HepG2 (cell line): Measurements from ENCODE around the gene MFAP1. TPM values are rescaled to one million over a fixed set of nuclear protein-coding genes. Genes with fewer than 3 reads are reported as not detected.
A peak's percentile ranks its signal among the peaks of the same experiment; 100 is the strongest.

Source experiments
- ATF1 ChIP-seq: IDR thresholded peaks from 2 replicates; pipeline ENCODE4 v1.6.1; 2016; ENCODE audit warnings: mild to moderate bottlenecking, control low read depth
- FOXP4 ChIP-seq: sonication (generic); formaldehyde crosslinking; IDR thresholded peaks from 2 replicates; pipeline ENCODE4 v1.4.0; 2020; ENCODE audit warnings: missing genetic modification reagents
- GPN1 ChIP-seq: sonication (generic); formaldehyde crosslinking; IDR thresholded peaks from 2 replicates; pipeline ENCODE4 v1.5.1; 2020; ENCODE audit warnings: missing genetic modification reagents, borderline replicate concordance
- HMG20A ChIP-seq: IDR thresholded peaks from 2 replicates; pipeline ENCODE4 v1.6.1; 2016; ENCODE audit warnings: borderline replicate concordance
- MIER3 ChIP-seq: IDR thresholded peaks from 2 replicates; pipeline ENCODE4 v1.6.1; 2016; ENCODE audit warnings: missing compliant biosample characterization, borderline replicate concordance
- NR2F6 ChIP-seq, 2 experiments: IDR thresholded peaks; 2 replicates each; pipeline ENCODE4 v1.6.1; 2016; ENCODE audit warnings: antibody characterized with exemption in 1 of 2, mild to moderate bottlenecking in 1 of 2
- PHF5A ChIP-seq: IDR thresholded peaks from one replicate; pipeline ENCODE4 v1.6.1; 2018; ENCODE audit warnings: low read depth, missing genetic modification reagents; ENCODE audit not compliant: unreplicated experiment
- PRPF4 ChIP-seq: fragments of 200-400 bp; formaldehyde crosslinking; IDR thresholded peaks from 2 replicates; pipeline ENCODE4 v1.6.1; 2016; ENCODE audit warnings: low read length, low read depth; ENCODE audit not compliant: poor library complexity, severe bottlenecking
- REST ChIP-seq, 2 experiments: IDR thresholded peaks; 2 replicates each; pipeline ENCODE4 v1.6.1; 2011 to 2012; ENCODE audit warnings: low read length in 2 of 2, borderline replicate concordance in 1 of 2, low read depth in 1 of 2, mild to moderate bottlenecking in 1 of 2, moderate library complexity in 1 of 2
- SPEN ChIP-seq: sonication (generic); formaldehyde crosslinking; IDR thresholded peaks from 2 replicates; pipeline ENCODE4 v1.5.1; 2020; ENCODE audit warnings: low read depth, mild to moderate bottlenecking, missing genetic modification reagents
- THAP11 ChIP-seq: IDR thresholded peaks from 2 replicates; pipeline ENCODE4 v1.6.1; 2016; ENCODE audit warnings: missing biosample characterization, missing genetic modification reagents
- ZNF318 ChIP-seq: sonication (generic); formaldehyde crosslinking; IDR thresholded peaks from 2 replicates; pipeline ENCODE4 v1.4.0; 2020; ENCODE audit warnings: mild to moderate bottlenecking, missing genetic modification reagents
- ZNF468 ChIP-seq: sonication (generic); formaldehyde crosslinking; IDR thresholded peaks from 2 replicates; pipeline ENCODE4 v1.8.0; 2022; ENCODE audit warnings: mild to moderate bottlenecking, moderate library complexity, missing genetic modification reagents
- ZNF605 ChIP-seq: sonication (generic); formaldehyde crosslinking; IDR thresholded peaks from 2 replicates; pipeline ENCODE4 v1.8.0; 2022; ENCODE audit warnings: mild to moderate bottlenecking, missing genetic modification reagents
- ZNF660 ChIP-seq: sonication (generic); formaldehyde crosslinking; IDR thresholded peaks from 2 replicates; pipeline ENCODE4 v1.5.1; 2020; ENCODE audit warnings: mild to moderate bottlenecking, low read depth, missing genetic modification reagents, borderline replicate concordance
- polyA plus RNA-seq, 8 experiments: library from polyadenylated mRNA; depleted of rRNA in 3 of 8; stranded (reverse) in 7 of 8; unstranded in 1 of 8; fragments of >200 nt; fragmentation: Illumina TruSeq in 4 of 8; extraction: Trizol in 4 of 8; gene quantifications; 2 replicates each; pipeline versions ENCODE4 v1.2.1 to v1.2.3, GENCODE V29; 2011 to 2016; ENCODE audit warnings: low read depth in 4 of 8, missing spikeins in 1 of 8, mixed read lengths in 1 of 8; ENCODE audit not compliant: insufficient read depth in 1 of 8
- total RNA-seq, 5 experiments: library from RNA; depleted of rRNA; stranded (reverse); fragments of >200 nt; fragmentation: Illumina TruSeq; extraction: Trizol; gene quantifications; 2 replicates each; pipeline ENCODE4 v1.2.3, GENCODE V29; 2016; ENCODE audit warnings: low read depth in 1 of 5

Gene MFAP1
- total and polyA plus RNA-seq, 2 of the 13 experiments (the other 11 are each of a cell fraction or from before 2014, with no cell fraction given) = 11.8 to 39.5 TPM

GRCh38 chr15:43791993-43792760 lies 32.3 kb downstream of the MFAP1 start, which contains the start of gene SERF2 (continued):
- TF ChIP-seq NR2F6 (IDR thresholded peaks at IDR 0.05) = no peak
- TF ChIP-seq NR2F6 (CRISPR knock-in tag; IDR thresholded peaks at IDR 0.05) = peak; percentile 24; the same call in 1 of the 2 replicates
- peak; percentile 68 for TF ChIP-seq THAP11 (CRISPR knock-in tag)
- TF ChIP-seq ZNF605 (CRISPR knock-in tag) = peak; percentile 78
- peak; percentile 79 for TF ChIP-seq ATF1 (CRISPR knock-in tag)
- TF ChIP-seq ZNF660 (CRISPR knock-in tag) = no peak
- no peak; the same call in 1 of the 2 replicates for TF ChIP-seq MIER3 (CRISPR knock-in tag)
- peak; percentile 39; the same call in 1 of the 2 replicates for TF ChIP-seq FOXP4
- TF ChIP-seq GPN1 (CRISPR knock-in tag) = 0 out of 2 replicates have a peak, but pooled peaks have one; percentile 11
- TF ChIP-seq PHF5A (CRISPR knock-in tag) = peak; percentile 31
- TF ChIP-seq SPEN (CRISPR knock-in tag) = peak; percentile 1; the same call in 1 of the 2 replicates
- no peak for TF ChIP-seq HMG20A (CRISPR knock-in tag)
- no peak for TF ChIP-seq REST (IDR thresholded peaks at IDR 0.05; ENCODE audit: borderline replicate concordance in 1 of 2, low read depth in 1 of 2, low read length in 2 of 2)
- no peak for TF ChIP-seq PRPF4
- no peak for TF ChIP-seq ZNF468 (CRISPR knock-in tag)
- TF ChIP-seq ZNF318 = no peak
